Activated CD8-positive, alpha-beta T cell treated with anti-CD3 and anti-CD28 coated beads for 36 hours (primary cell): ENCODE measurements around the gene YES1. TPM values are rescaled to one million over a fixed set of nuclear protein-coding genes. Genes with fewer than 3 reads are reported as not detected.

ENCODE experiments used
- ATAC-seq: fragments of 200-7000 bp; cut with Tn5 transposase; one replicate; pipeline ENCODE4 v1.10.0; 2021; ENCODE audit warnings: mild to moderate bottlenecking, moderate library complexity
- CTCF ChIA-PET: fragments of 350-600 bp; sonication (Branson Sonifier 250); formaldehyde crosslinking; loops from one replicate; lab custom pipeline; 2021; ENCODE audit warnings: antibody characterized with exemption; lab: Charles Lee
- POLR2A ChIA-PET: fragments of 350-600 bp; sonication (Branson Sonifier 250); formaldehyde crosslinking; loops from one replicate; lab custom pipeline; 2021; ENCODE audit warnings: antibody characterized with exemption; lab: Charles Lee
- DNase-seq: peaks from one replicate; pipeline ENCODE4 v3.0.0-alpha.2; 2020
- H3K27ac Mint-ChIP-seq: one replicate; pipeline ENCODE4 v1.8.0; 2021; ENCODE audit warnings: mild to moderate bottlenecking, mixed read lengths
- H3K27me3 Mint-ChIP-seq: one replicate; pipeline ENCODE4 v1.8.0; 2021; ENCODE audit warnings: mixed read lengths
- H3K36me3 Mint-ChIP-seq: one replicate; pipeline ENCODE4 v1.8.0; 2021; ENCODE audit warnings: low read depth, mixed read lengths
- H3K4me1 Mint-ChIP-seq: one replicate; pipeline ENCODE4 v1.8.0; 2021; ENCODE audit warnings: low read depth, mixed read lengths
- H3K4me3 Mint-ChIP-seq: one replicate; pipeline ENCODE4 v1.8.0; 2021; ENCODE audit warnings: mild to moderate bottlenecking, moderate library complexity, mixed read lengths
- H3K9me3 Mint-ChIP-seq: one replicate; pipeline ENCODE4 v1.8.0; 2021; ENCODE audit warnings: mixed read lengths
- intact Hi-C: fragments of 100-400 bp; cut with micrococcal nuclease; formaldehyde crosslinking; loops from one replicate; pipeline ENCODE4 v1.10.0; 2022
- total RNA-seq, 2 experiments: library from RNA; stranded (reverse); gene quantifications; one replicate each; pipeline ENCODE4 v1.2.3, GENCODE V29; 2021
- TF ChIP-seq, protein P1 (sequence below): fragments of 200-600 bp; IDR thresholded peaks from one replicate; pipeline ENCODE4 v1.8.0; 2022; ENCODE audit warnings: antibody characterized with exemption, mild to moderate bottlenecking

The YES1 gene
- total RNA-seq, 2 experiments from 2014 or later = 38.8 to 40.0 TPM

DNA sequence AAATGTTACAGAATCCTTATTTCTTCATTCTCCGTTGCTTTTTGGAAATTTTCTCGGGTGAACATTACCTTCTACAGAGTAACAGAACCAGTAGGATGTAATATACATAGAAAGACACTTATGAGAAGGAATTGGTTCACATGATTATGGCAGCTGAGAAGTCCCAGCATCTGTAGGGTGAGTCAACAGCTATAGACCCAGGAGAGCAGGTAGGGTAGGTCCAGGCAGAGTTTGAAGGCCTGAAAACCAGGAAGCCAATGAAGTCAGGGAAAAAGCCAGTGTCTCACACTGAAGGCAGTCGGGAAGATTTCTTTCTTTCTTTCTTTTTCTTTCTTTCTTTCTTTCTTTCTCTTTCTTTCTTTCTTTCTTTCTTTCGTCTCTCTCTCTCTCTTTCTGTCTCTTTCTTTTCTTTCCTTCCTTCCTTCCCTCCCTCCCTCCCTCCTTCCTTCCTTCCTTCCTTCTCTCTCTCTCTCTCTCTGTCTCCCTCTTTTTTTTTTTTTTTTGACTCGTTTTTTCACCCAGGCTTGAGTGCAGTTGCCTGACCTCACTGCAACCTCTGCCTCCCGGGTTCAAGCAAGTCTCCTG, 15.1 kb upstream of the YES1 start:
- DNase-seq (no peak), ATAC-seq (no peak)
- no peaks in the 10 kb centered on the region for H3K9me3 Mint-ChIP-seq
- H3K4me3 Mint-ChIP-seq = no peak overlapping the region
- peaks cover 24% of the 10 kb centered on the region for H3K4me1 Mint-ChIP-seq
- H3K36me3 Mint-ChIP-seq = no peaks in the 10 kb centered on the region
- TF ChIP-seq, protein P1, sequence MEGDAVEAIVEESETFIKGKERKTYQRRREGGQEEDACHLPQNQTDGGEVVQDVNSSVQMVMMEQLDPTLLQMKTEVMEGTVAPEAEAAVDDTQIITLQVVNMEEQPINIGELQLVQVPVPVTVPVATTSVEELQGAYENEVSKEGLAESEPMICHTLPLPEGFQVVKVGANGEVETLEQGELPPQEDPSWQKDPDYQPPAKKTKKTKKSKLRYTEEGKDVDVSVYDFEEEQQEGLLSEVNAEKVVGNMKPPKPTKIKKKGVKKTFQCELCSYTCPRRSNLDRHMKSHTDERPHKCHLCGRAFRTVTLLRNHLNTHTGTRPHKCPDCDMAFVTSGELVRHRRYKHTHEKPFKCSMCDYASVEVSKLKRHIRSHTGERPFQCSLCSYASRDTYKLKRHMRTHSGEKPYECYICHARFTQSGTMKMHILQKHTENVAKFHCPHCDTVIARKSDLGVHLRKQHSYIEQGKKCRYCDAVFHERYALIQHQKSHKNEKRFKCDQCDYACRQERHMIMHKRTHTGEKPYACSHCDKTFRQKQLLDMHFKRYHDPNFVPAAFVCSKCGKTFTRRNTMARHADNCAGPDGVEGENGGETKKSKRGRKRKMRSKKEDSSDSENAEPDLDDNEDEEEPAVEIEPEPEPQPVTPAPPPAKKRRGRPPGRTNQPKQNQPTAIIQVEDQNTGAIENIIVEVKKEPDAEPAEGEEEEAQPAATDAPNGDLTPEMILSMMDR = no peak
- no peak overlapping the region for H3K27ac Mint-ChIP-seq
- ChIA-PET CTCF (interaction anchor here (4.4 kb wide), 1 partner anchor 12 kb away, joined by 18 read pairs; no protein-coding TSS in a partner anchor), POLR2A (interaction anchor here (2.4 kb wide), 1 partner anchor 14 kb away, joined by 16 read pairs; no protein-coding TSS in a partner anchor)
- intact Hi-C loops = loop anchor here (10.0 kb wide), 1 partner anchor 562 kb away; the partner anchor contains the start of gene THOC1
- H3K27me3 Mint-ChIP-seq = no peaks in the 10 kb centered on the region

DNA sequence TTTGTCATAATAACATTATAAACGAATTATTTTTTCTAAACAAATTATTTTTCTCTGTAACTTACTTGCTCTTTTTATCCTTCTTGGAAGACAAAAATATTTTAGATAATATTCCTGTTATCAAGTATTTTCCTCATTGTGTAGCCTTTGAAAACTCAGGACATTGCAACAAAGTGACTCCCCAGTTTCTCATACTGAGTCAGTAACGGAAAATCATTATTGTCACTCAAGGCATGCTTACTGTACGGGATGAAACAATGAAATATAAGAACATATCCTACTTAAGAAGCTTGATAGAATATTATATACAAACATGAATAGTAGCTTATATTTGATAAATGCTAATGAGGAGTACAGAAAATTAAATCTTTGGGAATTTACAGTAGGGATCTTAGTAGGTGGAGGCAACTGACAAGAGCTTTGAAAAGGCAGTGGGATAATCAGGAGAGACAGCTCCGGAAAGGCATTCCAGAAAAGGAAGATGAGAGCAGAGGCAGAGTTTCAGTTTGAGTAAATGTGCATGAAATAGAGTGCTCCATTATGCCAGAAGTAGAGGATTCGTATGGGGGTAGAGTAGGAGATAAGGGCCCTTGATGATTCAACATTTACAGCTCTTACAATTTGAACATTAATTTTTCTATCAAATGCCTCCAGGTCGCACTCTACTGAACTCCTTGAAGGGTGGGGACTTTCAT, 14.0 kb upstream of the YES1 start:
- ATAC-seq (no peak), DNase-seq (no peak)
- Mint-ChIP-seq H3K27ac (no peak overlapping the region), H3K4me3 (no peak overlapping the region), H3K27me3 (no peaks in the 10 kb centered on the region), H3K4me1 (peaks cover 23% of the 10 kb centered on the region), H3K9me3 (no peaks in the 10 kb centered on the region), H3K36me3 (no peaks in the 10 kb centered on the region)
- TF ChIP-seq, protein P1 = no peak
- POLR2A ChIA-PET = interaction anchor here (2.4 kb wide), 1 partner anchor 12 kb away, joined by 16 read pairs; no protein-coding TSS in a partner anchor
- CTCF ChIA-PET = interaction anchor here (0.9 to 4.4 kb wide), 7 partner anchors 9 to 111 kb away, joined by 3 to 18 read pairs (median 3); no protein-coding TSS in a partner anchor
- intact Hi-C loops = loop anchor here (10.0 kb wide), 1 partner anchor 561 kb away; the partner anchor contains the start of gene THOC1

DNA sequence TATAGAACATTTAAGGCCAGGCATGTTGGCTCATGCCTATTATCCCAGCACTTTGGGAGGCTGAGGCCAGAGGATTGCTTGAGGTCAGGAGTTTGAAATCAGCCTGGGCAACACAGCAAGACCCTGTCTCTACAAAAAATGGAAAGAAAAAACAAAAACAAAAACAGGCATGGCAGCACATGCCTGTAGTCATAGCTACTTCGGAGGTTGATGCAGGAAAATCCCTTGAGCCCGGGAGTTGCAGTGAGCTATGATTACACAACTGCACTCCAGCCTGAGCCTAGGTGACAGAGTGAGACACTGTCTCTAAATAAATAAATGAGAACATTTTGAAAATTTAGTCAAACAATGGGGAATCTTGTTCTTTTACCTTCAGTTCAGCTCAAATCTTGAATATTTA, 12.1 kb upstream of the YES1 start:
- CTCF ChIA-PET = interaction anchor here (1.0 to 4.4 kb wide), 4 partner anchors 9 to 15 kb away, joined by 3 to 18 read pairs (median 4); no protein-coding TSS in a partner anchor
- H3K4me3 Mint-ChIP-seq = no peak overlapping the region
- peaks cover 14% of the 10 kb centered on the region for H3K4me1 Mint-ChIP-seq
- ATAC-seq (no peak), DNase-seq (no peak)
- no peaks in the 10 kb centered on the region for H3K9me3 Mint-ChIP-seq
- POLR2A ChIA-PET = no interaction called here
- TF ChIP-seq, protein P1 = no peak
- H3K27me3 Mint-ChIP-seq = no peaks in the 10 kb centered on the region
- intact Hi-C loops = loop anchor here (10.0 kb wide), 1 partner anchor 559 kb away; the partner anchor contains the start of gene THOC1
- no peaks in the 10 kb centered on the region for H3K36me3 Mint-ChIP-seq
- H3K27ac Mint-ChIP-seq = no peak overlapping the region

DNA sequence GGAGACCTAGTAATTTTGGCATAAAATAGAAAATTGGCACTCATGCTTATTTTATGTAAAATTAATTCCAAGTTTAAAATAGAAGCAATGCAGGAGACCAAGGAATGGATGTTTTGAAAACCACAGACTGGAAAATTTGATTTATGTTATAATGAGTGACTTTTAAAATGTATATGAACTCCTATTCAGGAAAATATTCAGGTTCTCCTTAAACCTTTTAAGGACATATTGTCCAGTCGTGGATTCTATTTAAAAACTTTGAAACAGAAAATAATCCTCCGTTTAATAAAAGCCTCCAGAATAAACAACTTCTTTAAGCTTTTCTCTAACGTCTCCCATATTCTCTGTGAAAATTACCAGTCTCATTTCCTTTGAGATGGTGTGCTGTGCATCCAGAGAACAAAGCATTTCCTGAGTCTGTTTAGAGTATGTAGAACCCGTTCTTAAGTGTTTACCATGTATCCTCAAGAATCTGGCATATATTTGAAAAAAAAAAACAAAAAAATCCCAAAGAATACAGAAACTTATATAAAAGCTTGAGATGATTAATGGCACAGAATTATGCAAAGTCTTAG, 8.6 kb upstream of the YES1 start:
- ChIA-PET POLR2A (no interaction called here), CTCF (interaction anchor here (0.8 to 1.9 kb wide), 4 partner anchors 10 to 85 kb away, joined by 3 to 14 read pairs (median 4); no protein-coding TSS in a partner anchor)
- H3K27ac Mint-ChIP-seq = no peak overlapping the region
- no peak overlapping the region for H3K4me3 Mint-ChIP-seq
- ATAC-seq = no peak
- H3K36me3 Mint-ChIP-seq = no peaks in the 10 kb centered on the region
- H3K4me1 Mint-ChIP-seq = peaks cover 18% of the 10 kb centered on the region
- TF ChIP-seq, protein P1 = no peak
- no peaks in the 10 kb centered on the region for H3K27me3 Mint-ChIP-seq
- intact Hi-C loops = loop anchor here (10.0 kb wide), 1 partner anchor 556 kb away; the partner anchor contains the start of gene THOC1
- H3K9me3 Mint-ChIP-seq = no peaks in the 10 kb centered on the region
- no peak for DNase-seq
